ENCODE results near the gene ZNF831.

The ZNF831 gene

DNA sequence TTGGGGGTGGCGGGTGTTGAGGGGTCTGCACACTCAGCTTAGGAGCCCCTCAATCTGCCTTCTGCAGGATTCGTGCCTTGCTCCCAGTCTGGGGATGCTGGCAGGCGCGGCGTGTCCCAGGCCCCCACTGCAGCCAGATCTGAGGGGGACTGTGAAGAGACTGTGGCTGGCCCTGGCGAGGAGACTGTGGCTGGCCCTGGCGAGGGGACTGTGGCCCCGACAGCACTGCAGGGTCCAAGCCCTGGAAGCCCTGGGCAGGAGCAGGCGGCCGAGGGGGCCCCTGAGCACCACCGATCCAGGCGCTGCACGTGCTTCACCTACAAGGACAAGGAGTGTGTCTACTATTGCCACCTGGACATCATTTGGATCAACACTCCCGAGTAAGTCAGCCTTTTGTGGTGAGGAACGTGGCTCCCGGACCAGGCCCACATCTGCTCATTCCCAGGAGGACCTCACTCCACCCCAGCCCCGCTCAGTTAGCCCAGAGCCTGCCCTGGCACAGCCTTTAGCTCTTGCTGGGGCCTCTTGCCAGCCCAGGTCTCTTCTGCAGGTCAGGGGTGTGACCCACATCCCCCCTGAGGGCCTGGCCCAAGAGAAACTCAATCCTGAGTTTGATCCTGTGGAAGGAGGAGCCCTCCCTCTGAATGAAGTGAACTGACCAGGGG is 137.9 kb downstream of the ZNF831 start:
- no peak for DNase-seq (ENCODE audit: low read depth, low spot score)

DNA sequence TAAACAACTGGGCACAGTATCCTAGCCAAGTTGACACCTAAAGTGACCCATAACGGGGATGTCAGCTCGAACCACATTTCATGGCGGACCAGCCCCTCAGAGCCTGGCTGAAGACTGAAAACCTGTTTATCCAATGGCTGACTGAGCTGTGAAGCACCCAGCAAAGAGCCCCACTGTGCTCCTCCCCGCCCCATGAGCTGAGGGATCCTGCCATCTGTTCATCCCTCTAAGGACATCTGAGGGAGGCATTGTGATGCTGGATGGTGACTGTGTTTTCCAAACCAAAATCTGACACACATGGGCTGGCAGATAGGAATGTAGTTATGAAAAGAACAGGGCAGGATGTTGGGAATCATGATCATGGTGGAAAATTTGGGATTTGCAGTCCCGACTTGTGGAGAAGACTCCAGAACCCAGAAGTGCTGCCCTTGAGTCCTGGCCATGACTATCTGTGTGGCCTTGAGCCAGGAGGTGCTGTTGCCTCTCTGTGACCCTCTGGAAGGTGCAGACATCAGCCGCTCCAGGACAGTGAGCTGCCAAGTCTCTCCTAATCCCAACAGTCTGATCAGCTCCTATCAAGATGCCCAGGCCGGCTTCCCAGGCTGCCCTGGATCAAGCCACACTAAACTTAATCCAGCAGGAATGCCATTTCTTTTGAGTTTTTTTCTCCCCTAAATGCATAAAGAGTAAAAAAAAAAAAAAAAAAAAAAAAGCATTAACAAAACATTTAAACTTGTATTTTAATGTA is 142.5 kb downstream of the ZNF831 start:
- no peak for DNase-seq (ENCODE audit: low read depth, low spot score)

DNA sequence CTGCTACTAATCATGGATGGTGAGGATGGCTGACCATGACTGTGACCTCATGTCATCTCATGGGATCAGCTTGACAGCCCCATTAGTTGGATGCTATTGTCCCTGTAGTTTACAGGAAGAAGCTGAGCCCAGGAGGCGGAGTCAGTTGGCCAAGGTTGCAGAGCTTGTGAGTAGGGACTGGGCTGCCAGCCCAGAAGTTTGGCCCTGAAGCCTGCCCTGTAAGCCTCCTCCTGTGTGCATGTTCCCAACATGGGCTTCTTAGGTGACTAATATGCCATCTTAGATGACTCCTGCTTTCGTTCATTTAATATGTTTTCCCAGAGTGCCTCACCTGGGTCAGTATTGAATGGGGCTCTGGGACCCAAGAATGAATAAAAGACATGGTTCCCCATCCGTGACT is 143.6 kb downstream of the ZNF831 start:
- no peak for DNase-seq (ENCODE audit: low read depth, low spot score)

All from iPS DF 19.7 (cell line).